Kidney glomerular epithelial cell (primary cell): ENCODE measurements around the gene ME3.
"Not testable (repeated sequence)": the region's sequence is repeated elsewhere in the genome, so short reads cannot be mapped to it uniquely, and the experiment has no call there.

Experiments
- DNase-seq: peaks from one replicate; lab custom pipeline; 2025; lab: John Stamatoyannopoulos, UW

ME3 gene

DNA sequence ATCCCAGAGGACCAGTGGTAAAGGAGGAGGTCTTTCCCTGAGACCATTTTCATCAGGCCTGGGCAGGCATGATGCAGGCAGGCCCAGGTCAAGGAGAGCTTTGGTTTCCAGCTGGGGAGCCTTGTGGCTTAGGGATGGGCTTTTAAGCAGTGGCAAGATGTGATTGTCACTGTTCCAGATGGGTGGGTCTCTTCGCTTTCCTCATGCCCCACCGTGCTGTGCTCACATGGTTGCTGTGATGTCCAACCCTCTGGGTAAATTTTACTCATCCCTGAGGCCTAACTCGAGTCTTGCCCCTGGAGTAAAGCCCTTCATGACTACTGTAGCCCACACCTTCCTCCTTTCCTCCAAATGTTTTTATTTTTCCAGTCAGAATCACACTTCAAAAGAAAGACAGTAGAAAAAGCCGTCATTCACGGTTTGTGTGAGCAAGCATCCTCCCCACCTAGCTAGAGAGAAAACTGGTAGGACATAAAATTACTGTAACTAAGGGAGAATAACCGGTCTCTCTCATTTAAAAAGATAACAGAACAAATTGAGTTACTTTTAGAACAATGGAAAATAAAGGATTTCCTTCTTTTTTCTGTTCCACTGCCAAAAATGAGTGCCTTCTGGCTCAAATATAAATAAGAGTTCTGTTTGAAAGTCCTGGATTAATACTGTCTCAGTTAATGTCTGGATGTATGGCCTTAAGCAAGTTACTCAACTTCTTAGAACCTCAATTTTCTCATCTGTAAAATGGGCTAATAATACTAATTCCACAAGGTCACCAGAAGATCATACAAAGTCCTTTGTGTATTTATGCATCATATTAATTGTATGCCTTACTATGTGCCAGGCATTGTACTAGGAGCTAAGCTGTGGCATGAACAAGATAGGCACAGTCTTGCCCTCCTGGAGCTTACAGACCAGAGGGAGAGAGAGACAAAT lies 84.9 kb downstream of the ME3 start:
- DNase-seq: no peak

DNA sequence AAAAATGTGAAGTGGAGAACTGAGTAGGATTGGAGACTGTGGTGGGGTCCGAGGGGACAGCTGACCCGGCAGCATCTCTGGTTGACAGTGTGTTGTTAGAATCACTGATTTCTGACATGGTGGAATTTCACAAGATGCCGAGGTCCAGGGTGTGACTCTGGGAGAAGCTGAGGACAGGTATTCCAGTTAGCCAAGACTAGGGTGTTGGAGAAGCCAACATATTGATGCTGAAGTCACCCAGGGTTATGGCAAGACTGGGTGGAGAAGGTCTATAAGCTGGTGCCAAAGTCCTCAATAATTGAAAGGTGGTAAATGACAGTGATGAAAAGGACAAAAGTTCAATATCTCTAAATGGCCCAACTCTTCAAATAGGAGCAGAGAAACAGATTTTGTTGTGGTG lies 86.1 kb downstream of the ME3 start:
- DNase-seq: no peak

DNA sequence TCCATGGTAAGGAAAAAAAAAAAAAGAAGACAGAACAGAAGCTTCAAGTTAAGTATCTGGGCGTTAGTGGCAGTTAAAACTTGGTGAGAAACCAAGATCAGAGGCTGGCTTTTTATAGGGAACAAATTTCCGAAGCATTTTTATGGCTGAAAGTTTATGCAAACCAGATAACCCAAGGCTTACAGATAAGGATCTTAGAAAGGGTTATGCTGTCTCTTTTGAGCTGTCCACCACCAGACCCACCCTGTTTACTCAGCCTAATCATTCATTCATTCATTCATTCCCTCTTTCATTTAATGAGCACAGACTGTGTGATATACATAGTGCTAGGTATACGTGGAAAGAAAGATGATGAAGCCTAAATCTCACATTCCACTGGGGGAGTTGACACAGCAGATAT lies 89.5 kb downstream of the ME3 start:
- DNase-seq: no peak

DNA sequence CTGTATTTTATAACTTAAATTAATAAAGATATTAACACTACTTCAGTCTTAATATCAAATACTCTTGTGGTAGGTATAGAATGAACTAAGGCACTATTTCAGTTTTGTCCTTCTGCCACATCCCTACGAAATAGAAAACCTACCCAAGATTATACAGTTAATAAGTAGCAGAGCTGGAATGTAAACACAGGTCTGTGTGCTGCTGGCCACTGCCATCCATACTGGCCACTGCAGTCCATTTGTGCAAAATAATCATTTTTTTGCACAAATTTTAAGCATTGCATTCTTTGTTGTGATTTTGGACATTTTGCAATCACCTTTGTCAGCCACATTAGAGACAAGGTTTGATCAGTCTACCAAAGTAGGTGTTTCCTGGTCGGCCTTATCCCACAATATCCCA lies 91.9 kb downstream of the ME3 start:
- no peak for DNase-seq

DNA sequence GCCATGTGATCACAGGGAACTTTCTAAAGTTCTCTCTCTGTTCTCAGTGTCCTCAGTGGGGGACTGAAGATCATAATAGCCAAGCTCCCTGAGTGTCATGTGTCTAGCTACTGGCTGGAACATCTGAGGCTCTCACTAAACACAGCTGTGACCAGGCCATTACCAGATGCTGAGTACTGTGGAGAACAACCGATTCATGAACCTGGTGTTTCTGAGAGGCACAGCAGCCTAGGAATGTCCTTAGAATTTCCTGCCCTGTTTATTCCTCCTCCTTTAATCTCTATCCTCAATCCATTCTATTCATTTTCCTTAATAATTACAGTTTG lies 93.0 kb downstream of the ME3 start:
- DNase-seq: no peak

DNA sequence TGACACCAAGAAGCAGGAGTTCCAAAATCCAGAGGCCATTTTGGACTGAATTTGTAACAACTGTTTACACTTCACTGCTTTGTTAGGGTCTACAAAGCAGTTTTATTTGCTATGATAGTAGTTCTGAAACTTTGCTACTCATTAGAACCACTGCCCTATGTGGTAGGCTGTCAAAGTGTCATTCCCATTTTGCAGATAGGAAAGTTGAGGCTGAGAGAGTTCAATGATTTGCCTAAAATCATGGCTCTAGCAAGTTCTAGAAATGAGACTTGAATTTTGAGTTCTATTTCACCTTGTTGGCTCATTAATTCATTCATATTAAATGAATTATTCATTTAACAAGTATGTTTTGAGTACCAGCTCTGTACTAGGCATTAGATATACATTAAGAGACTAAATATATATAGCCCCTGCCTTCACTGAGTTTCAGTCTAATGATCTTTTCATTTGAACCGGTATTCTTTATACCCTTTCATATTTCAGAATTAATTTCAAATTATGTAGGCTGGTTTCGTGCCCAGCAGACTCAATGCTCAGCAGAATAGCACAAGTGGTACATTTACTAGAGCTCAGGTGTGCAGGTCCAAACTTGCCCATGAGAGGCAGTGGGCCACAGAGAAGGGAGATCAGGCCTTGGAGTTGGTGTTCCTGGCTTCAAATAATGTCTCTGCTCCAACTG lies 93.5 kb downstream of the ME3 start:
- no peak for DNase-seq

DNA sequence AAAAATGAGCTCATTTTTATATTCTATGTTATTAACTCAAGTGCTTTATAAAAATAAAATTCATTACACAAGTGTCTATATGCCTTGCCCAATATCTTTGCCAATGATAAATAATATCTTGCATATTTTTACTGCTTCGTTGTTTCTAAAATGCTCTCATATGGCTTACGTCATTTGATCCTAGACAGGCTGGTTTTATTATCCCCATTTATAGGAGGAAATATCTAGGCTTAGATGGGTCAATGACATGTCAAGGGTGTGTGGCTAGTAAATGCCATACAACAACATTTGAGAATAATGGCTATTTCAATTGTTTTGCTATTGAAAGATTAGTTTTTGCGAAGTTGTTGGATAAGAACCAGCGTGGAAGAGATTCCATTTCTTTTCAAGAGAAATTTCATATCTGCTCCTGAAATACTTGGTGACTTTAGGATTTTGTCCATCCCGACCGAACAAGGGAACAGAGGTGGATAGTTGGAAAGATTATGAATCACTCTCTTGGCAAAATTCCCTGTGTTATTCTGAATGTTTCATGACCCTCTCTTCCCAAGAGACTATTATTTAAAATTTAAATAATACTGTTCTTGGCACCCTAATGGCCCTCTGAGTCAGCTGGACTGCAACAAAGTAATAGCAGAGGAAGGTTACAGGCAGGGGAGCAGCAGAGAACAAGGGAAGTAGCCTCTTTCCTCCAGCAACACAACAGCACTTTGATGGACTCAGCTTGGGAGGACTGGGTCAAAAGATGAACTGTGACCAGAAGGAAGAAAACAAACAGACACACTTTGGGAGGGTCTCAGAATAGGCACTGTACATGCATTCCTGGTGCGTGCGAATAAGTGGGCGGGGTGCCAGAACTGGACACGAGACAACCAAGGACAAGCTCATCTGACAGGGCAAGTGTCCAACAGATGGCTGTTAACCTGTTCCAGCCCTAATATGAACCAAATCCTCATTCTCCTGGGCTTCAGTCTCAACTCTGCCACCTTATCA lies 94.5 kb downstream of the ME3 start:
- DNase-seq: peak; percentile 63

DNA sequence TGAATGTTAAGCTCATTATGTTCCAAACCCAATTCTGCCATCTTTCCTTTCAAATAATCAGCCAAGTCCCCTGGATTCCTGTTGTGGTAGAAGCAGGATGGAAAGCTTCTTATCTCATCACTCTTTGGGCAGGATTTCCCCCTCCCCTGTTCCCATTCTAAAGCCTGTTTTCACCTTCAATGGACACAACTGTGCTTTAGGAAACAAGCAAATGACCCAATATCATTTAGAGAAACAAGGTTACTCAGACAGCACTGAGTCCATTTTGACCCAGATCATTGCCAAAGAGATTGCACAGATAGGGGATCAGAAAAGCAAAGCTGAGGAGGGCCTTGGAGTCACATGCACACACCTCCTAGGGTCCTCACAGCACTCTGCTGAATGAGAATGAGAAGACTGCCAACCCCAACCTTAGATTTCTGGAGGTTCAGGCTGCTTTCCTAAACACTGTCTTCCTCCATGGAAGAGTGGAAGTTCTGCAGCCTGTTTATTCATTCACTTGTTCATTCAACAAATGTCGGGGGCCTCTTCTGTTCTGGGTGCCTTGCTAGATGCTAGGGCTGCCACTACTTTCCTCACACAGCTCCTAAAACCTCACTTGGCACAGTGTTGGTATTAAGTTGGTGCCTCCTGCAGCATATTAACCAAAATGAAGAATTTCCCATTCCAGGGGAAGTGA lies 95.3 kb downstream of the ME3 start:
- DNase-seq: no peak

DNA sequence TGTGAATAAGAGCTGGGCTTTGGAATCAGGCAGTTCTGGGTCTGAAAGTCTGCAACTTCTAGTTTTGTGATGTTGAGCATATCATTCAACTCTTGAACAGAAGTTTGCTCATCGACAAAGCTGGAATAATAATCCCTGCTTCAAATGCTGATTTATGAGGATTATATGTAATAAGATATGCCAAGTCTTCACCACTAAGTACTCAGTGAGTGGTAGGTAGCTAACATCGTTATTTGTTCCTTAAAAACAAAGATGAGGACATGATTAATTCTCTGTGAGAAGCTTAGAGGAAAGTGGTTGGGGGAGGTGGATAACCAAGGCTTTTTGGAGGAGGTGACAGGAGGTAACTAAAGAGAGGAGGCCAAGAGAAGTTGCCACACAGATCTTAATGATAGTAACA lies 96.5 kb downstream of the ME3 start:
- no peak for DNase-seq

DNA sequence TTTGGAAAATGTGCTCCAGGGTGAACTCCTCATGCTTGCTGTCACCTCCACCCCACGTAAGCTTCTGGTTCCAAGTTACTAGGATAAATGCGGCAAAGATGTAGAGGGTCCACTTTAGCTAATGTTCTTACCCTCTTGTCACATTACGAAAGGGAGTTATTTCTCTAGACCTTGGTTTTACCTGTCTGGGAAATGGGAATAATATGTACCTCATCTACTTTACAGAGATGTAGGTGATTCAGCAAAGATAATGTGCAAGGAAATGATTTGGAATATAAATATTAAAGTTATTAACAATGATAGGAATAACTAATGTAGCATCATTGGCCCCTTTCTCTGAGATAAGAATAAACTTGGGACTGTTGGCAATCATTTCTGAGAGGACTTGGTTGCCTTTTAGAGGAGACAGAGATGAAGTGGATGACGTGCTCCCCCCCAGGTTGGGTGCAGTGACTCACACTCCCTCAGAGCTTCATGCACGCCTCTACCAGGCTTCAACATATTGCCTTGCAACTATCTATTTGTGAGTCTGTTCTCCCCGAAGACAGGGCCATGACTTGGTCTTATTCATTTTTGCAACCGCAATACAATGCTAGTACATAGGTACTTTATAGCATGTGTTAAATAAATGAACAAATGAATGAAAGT lies 97.1 kb downstream of the ME3 start:
- no peak for DNase-seq

DNA sequence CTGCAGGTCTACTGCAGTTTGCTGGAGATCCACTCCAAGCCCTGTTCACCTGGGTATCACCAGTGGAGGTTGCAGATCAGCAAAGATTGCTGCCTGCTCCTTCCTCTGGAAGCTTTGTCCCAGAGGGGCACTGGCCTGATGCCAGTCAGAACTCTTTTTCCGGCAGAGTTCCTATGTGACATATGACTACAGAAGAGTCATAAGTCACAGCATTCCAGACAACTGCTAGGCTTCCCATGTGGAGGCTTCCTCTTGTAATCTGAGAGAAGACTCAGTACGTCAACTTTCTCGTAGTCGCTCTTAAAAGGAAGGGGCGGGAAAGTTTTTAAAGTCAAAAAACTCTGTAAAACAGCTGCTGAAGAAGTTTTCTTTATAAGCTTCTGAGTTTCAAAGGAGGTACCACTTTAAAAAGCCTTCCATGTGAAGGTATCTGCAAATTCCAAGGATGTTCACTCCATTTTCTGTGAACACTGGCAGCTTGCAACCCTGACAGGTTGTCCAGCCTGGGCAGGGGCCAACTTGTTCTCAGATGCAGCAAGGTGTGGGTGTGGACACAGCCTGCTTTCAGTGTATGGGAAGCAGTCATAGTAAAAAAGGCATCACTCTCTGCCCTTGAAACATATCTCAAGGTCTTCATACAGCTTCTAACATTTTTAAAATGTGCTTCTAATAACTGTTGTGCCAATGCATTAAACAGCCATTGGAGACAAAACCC lies 97.8 kb downstream of the ME3 start:
- DNase-seq: no peak

DNA sequence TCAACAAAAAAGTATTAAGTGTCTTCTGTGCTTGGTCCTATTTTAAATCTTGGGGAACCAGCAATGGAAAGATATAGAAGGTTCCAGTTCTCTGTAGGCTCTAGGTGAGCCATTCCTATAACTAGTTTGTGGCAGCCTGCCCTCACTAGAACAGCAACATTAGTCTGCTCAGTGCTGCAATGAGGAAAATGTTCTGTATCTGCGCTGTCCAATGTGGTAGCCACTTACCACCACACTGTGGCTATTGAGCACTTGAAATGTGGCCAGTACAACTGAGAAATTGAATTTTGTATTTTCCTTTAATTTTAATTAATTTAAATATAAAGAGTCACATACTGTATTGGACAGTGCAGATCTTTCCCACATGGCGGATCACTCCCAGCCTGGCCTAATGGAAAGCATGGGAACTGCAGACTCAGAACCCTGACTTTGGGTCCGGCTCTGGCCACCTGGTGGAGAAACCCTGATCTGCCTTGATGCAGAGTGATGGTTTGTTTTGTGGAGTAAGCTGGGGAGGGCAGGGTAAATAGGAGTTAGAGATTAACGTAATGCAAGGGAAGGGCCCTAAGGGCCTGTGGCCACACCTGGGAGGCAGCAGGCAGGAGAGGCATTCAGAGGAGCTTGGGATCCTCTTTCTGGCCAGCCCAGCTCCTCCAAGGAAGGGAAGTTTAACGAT lies 101.0 kb downstream of the ME3 start:
- DNase-seq: peak; percentile 14

DNA sequence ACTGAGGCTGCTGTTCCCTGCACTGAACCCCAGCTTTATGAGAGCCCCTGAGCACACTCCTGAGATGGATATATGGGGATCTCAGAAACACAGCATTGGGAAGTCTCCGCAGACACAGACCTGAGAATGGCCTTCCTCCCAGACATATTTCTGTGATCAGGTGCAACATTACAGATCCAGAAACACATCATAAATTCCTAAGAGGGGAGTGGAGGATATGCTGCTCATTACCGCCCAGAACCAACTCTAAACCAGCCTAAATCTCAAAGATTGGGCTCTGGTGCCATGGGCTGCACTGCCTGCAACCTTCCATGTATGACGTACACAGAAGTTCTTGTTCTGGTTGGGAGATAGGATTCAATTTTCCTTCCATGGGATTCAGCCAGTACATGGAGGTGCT lies 102.0 kb downstream of the ME3 start:
- no peak for DNase-seq

DNA sequence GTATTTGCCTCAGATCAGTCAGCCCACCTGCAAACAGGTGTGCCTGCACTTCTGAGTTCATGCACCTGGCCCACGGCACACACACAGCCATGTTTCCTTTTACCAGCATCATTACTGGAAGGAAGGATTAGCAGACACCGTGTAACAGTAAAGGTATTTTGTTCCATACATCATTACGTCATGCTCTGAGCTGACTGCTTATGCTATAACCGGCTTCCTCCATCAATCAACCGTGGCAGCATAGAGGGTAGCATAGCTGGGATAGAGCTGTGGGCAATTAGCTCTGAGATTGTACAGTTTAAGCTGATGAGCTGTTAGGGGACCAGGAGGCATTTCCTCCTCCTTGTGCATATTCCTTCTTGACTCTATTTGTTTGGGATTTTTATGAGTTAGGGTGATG lies 102.4 kb downstream of the ME3 start:
- DNase-seq: peak; percentile 17

DNA sequence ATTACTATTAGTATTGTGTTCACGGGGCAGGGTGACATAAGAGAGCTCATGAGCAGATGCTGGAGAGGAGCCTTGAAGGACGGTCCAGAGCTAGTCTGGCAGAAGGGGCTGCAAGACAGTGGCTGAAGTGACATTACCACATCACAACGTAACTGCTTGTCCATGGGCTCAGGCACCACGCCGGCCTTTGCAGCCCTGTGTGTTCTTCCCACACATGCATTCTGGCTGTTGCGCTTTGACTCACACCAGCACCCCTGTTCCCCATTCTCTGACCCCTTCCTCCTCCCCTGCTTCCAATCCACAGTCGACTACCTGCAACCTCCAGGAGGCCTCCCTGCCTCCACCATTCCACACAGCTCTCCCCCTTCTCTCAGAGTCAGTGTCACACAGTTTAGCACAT lies 103.3 kb downstream of the ME3 start:
- no peak for DNase-seq

DNA sequence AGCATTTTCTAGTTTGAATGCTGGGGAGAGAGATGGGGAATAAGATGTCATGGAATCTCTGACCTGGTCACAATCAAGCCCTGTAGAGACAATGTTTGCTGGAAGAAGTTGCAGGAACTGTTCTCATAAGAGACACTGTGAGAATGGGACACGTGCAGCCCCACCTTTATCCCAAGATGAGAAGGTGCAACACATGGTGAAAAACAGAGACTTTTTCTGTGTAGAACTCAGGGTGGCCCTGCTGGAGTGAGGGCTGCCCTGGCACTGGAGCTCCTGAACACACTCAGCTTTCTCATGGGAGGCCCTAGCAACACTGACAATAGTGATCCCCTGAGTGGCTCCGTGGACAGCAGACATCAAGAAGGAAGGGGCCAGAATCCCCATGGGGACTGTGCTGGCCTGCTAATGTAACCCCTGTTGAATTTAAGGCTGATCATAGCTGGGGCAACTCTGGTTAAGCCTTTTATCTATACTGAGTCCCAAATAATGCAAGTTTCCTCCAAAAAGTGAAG lies 106.6 kb downstream of the ME3 start:
- DNase-seq: no peak

DNA sequence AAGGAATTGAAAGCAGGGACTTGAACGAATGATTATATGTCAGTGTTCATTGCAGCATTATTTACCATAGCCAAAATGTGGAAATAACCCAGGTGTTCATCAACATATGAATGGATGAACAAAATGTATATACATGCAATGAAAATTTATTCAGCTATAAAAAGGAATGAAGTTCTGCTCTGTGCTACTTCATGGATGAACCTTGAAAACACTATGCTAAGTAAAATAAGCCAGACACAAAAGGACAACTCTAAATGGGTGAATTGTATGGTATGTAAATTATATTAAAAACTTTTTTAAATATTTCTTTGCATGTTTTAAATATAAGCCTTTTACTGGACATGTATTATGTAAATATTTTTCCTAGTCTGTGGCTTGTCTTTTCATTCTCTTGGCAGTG lies 107.0 kb downstream of the ME3 start:
- no peak for DNase-seq

DNA sequence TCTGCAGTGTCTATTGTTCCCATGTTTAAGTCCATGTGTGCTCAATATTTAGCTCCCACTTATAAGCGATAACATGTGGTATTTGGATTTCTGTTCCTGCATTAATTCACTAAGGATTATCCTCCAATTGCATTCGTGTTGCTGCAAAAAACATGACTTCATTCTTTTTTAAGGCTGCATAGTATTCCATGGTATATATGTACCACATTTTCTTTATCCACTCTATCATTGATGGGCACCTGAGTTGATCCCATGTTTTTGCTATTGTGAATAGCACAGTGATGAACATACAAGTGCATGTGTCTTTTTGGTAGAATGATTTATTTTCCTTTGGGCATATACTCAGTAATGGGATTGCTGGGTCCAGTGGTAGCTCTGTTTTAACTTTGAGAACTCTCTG lies 109.6 kb downstream of the ME3 start:
- not testable (repeated sequence) for DNase-seq

DNA sequence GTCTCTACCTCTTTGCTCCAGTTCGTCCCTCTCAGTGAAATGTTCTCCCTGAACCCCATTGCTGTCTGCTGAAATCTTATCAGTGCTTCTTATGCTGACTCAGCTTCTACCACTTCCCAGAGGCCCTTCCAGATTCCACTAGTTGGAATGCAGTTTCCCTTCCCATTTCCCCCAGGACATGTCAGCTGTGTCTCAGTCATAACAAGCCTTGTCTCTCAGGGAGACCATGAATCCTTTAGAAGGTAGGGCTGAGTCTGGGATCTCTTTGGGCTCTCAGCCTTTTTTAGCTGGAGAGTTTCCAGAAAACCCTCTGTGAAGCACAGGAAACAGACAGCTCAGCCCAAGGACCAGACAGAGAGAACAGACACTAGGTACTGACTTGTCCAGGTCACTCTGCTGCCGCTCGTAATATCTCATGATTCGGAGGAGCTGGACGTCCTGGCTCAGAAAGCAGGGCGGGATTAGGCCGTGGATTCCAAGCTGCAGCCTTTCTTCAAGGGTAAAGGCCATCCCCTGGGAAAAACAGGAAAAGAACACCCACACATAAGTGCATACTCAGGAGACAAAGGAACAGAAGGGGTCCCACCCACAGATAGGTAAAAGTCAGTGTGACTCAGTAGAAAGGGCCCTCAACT lies 113.0 kb downstream of the ME3 start:
- peak; percentile 18 for DNase-seq
